Measurements from ENCODE around the gene FADS6. TPM values are rescaled to one million over a fixed set of nuclear protein-coding genes. Genes with fewer than 3 reads are reported as not detected.

Gene FADS6
- polyA plus RNA-seq, 1 donor from 2014 or later = not detected

DNA sequence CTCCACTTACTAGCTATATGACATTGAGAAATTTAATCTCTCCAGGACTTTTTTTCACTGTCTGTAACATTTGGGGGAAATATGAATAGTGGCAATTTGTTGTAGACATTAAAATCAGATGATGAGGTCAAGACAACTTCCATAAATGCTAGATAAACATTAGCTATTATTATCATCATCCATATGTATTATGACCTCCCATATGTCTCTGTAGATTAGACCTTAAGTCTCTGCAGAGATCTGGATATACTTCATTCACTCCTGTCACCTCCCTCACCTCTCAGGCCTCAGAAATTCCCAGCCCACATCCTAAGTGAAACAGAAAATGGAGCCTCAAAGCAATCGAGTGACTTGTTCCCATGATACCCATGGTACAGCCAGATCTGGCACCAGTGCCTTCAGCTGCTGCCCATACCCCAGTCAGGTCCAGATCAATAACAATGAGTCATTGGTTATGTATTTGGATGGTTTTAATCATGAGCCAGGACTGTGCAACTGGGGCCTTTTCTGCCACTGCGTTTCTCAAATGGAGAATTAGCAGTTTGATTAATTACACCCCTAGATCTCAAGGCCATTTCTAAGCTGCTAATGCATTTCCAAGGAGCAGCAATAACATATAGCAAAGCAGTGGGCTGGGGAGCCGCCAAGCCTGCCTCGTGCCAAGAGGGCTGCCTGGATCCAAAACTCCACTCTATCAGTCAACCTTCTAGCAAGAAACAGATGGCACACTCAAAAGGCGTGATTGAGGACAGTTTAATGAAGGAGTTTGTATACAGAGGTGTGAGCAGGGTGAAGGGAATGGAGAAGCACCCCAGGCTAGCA lies 18.1 kb downstream of the FADS6 start:
- TF ChIP-seq RAD21 (conservative IDR thresholded peaks at IDR 0.05) (no peak), POLR2AphosphoS5 (IDR thresholded peaks at IDR 0.05) (no peak), EP300 (conservative IDR thresholded peaks at IDR 0.05; ENCODE audit: poor library complexity, severe bottlenecking) (no peak), MXI1 (conservative IDR thresholded peaks at IDR 0.05; ENCODE audit: poor library complexity, severe bottlenecking) (no peak), EZH2 (IDR thresholded peaks at IDR 0.05; ENCODE audit: borderline replicate concordance, insufficient read depth, low read length, poor library complexity, severe bottlenecking) (no peak), SMC3 (conservative IDR thresholded peaks at IDR 0.05; ENCODE audit: poor library complexity) (no peak), TAF1 (IDR thresholded peaks at IDR 0.05; ENCODE audit: low read depth) (no peak)
- TF ChIP-seq, protein P1, sequence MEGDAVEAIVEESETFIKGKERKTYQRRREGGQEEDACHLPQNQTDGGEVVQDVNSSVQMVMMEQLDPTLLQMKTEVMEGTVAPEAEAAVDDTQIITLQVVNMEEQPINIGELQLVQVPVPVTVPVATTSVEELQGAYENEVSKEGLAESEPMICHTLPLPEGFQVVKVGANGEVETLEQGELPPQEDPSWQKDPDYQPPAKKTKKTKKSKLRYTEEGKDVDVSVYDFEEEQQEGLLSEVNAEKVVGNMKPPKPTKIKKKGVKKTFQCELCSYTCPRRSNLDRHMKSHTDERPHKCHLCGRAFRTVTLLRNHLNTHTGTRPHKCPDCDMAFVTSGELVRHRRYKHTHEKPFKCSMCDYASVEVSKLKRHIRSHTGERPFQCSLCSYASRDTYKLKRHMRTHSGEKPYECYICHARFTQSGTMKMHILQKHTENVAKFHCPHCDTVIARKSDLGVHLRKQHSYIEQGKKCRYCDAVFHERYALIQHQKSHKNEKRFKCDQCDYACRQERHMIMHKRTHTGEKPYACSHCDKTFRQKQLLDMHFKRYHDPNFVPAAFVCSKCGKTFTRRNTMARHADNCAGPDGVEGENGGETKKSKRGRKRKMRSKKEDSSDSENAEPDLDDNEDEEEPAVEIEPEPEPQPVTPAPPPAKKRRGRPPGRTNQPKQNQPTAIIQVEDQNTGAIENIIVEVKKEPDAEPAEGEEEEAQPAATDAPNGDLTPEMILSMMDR (IDR thresholded peaks at IDR 0.05; ENCODE audit: poor library complexity, severe bottlenecking) = no peak
- TF ChIP-seq, protein P2, sequence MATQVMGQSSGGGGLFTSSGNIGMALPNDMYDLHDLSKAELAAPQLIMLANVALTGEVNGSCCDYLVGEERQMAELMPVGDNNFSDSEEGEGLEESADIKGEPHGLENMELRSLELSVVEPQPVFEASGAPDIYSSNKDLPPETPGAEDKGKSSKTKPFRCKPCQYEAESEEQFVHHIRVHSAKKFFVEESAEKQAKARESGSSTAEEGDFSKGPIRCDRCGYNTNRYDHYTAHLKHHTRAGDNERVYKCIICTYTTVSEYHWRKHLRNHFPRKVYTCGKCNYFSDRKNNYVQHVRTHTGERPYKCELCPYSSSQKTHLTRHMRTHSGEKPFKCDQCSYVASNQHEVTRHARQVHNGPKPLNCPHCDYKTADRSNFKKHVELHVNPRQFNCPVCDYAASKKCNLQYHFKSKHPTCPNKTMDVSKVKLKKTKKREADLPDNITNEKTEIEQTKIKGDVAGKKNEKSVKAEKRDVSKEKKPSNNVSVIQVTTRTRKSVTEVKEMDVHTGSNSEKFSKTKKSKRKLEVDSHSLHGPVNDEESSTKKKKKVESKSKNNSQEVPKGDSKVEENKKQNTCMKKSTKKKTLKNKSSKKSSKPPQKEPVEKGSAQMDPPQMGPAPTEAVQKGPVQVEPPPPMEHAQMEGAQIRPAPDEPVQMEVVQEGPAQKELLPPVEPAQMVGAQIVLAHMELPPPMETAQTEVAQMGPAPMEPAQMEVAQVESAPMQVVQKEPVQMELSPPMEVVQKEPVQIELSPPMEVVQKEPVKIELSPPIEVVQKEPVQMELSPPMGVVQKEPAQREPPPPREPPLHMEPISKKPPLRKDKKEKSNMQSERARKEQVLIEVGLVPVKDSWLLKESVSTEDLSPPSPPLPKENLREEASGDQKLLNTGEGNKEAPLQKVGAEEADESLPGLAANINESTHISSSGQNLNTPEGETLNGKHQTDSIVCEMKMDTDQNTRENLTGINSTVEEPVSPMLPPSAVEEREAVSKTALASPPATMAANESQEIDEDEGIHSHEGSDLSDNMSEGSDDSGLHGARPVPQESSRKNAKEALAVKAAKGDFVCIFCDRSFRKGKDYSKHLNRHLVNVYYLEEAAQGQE (IDR thresholded peaks at IDR 0.05; ENCODE audit: borderline replicate concordance) = no peak
- Histone ChIP-seq H3K4me2 (ENCODE audit: low read length) (no peak overlapping the region), H3K36me3 (ENCODE audit: insufficient read depth, low read length) (no peaks in the 10 kb centered on the region), H3F3A (ENCODE audit: insufficient read depth, low read length, poor library complexity, severe bottlenecking) (no peaks in the 10 kb centered on the region), H3K9me3 (ENCODE audit: low read length) (no peaks in the 10 kb centered on the region), H3K27ac (ENCODE audit: low read length) (no peak overlapping the region), H3K9me2 (ENCODE audit: insufficient read depth, low read length) (no peaks in the 10 kb centered on the region), H3K27me3 (ENCODE audit: insufficient read depth, low read depth, low read length) (no peaks in the 10 kb centered on the region), H3K79me2 (replicated peaks; ENCODE audit: insufficient read depth, low read length) (no peaks in the 10 kb centered on the region), H4K20me1 (ENCODE audit: insufficient read depth) (no peaks in the 10 kb centered on the region), H2AFZ (ENCODE audit: low read depth, low read length) (no peak overlapping the region), H3K4me3 (ENCODE audit: low read length) (no peak overlapping the region), H3K9ac (ENCODE audit: low read length) (no peak overlapping the region)

DNA sequence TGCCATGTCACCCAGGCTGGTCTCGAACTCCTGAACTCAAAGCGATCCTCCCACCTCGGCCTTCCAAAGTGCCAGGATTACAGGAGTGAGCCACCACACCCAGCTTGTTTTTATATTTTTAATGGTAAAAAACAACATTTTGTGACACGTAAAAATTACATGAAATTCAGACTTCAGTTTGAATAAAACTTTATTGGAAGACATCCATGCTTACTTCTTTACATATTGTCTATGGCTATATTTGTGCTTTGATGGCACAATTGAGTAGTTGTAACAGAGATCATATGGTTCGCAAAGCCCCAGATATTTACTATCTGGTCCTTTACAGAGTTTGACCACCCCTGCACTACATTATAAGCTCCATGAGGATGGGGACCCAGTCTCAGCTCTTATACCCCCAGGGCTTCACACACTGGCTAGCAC lies 18.8 kb downstream of the FADS6 start:
- H3K27ac ChIP-seq (ENCODE audit: low read length) = no peak overlapping the region
- TF ChIP-seq RAD21 (conservative IDR thresholded peaks at IDR 0.05) (no peak), POLR2AphosphoS5 (IDR thresholded peaks at IDR 0.05) (no peak)
- TF ChIP-seq, protein P1 (IDR thresholded peaks at IDR 0.05; ENCODE audit: poor library complexity, severe bottlenecking) = no peak
- H3K27me3 ChIP-seq (ENCODE audit: insufficient read depth, low read depth, low read length) = no peaks in the 10 kb centered on the region
- H3K9ac ChIP-seq (ENCODE audit: low read length) = no peak overlapping the region
- no peaks in the 10 kb centered on the region for H3K9me2 ChIP-seq (ENCODE audit: insufficient read depth, low read length)
- no peak overlapping the region for H3K4me3 ChIP-seq (ENCODE audit: low read length)
- no peaks in the 10 kb centered on the region for H3F3A ChIP-seq (ENCODE audit: insufficient read depth, low read length, poor library complexity, severe bottlenecking)
- no peak overlapping the region for H3K4me2 ChIP-seq (ENCODE audit: low read length)
- H3K9me3 ChIP-seq (ENCODE audit: low read length) = no peaks in the 10 kb centered on the region
- no peaks in the 10 kb centered on the region for H3K79me2 ChIP-seq (replicated peaks; ENCODE audit: insufficient read depth, low read length)
- H2AFZ ChIP-seq (ENCODE audit: low read depth, low read length) = no peak overlapping the region
- no peaks in the 10 kb centered on the region for H3K36me3 ChIP-seq (ENCODE audit: insufficient read depth, low read length)
- no peaks in the 10 kb centered on the region for H4K20me1 ChIP-seq (ENCODE audit: insufficient read depth)
